ENCODE measurements around the gene NPHP3. TPM values are rescaled to one million over a fixed set of nuclear protein-coding genes. Genes with fewer than 3 reads are reported as not detected.

NPHP3 gene
- total and polyA plus RNA-seq, 2 of the 4 experiments (the other 2 are of a cell fraction) = 19.9 to 21.3 TPM

- dilution Hi-C loops (cut with HindIII; ENCODE audit: low sequenced_read_pairs, unreplicated experiment) (no loop called here), in situ Hi-C loops (cut with MboI; ENCODE audit: low sequenced_read_pairs) (no loop called here), intact Hi-C loops (cut with micrococcal nuclease) (no loop called here)
- H2BK5ac ChIP-seq (ENCODE audit: low read depth, low read length, poor library complexity, severe bottlenecking) = peak overlapping the region; percentile 18
- no peak overlapping the region for H4K91ac ChIP-seq (ENCODE audit: insufficient read depth, low read depth, low read length)
- H3K4me2 ChIP-seq (ENCODE audit: low read depth, low read length) = no peak overlapping the region
- peak overlapping the region; percentile 83; the same call in 1 of the 2 replicates for H4K5ac ChIP-seq (ENCODE audit: low read depth, low read length)
- H3K56ac ChIP-seq (ENCODE audit: extremely low read depth, insufficient read depth, low read length) = no peak overlapping the region
- H3K9ac ChIP-seq (ENCODE audit: low read depth, low read length) = no peak overlapping the region
- no peak overlapping the region for H3K18ac ChIP-seq (ENCODE audit: low read depth, low read length)
- no peak overlapping the region for H2BK20ac ChIP-seq (ENCODE audit: low read depth, low read length)
- no peak overlapping the region for H2BK15ac ChIP-seq (ENCODE audit: low read depth, low read length)
- peaks cover 12% of the 10 kb centered on the region for H3K36me3 ChIP-seq (ENCODE audit: control insufficient read depth, insufficient read depth, low read length)
- H2AK9ac ChIP-seq (replicated peaks; ENCODE audit: low read depth, low read length, poor library complexity) = no peak overlapping the region
- H3K27ac ChIP-seq (ENCODE audit: insufficient read depth, low read length) = peak overlapping the region; percentile 40; the same call in 1 of the 2 replicates
- H4K8ac ChIP-seq (ENCODE audit: low read depth in 2 of 2, low read length in 2 of 2) = 0 out of 4 replicates have a peak overlapping the region, but pooled peaks of 1 of the 2 experiments have one; percentile 30
- 100% methylated on average over 3 of the region's 5 CpGs; no CpG with 5 or more reads in 1 of the 2 experiments for WGBS, 2 experiments (ENCODE audit: extremely low coverage in 2 of 2, insufficient read length in 1 of 2)
- TF ChIP-seq BHLHE40 (IDR thresholded peaks at IDR 0.05; ENCODE audit: low read depth, low read length) = no peak
- no peak for TF ChIP-seq ELK1 (IDR thresholded peaks at IDR 0.05; ENCODE audit: borderline replicate concordance, low read depth, low read length)
- no peak for TF ChIP-seq NFE2L2 (IDR thresholded peaks at IDR 0.05; ENCODE audit: low read depth, low read length)
- no peak for TF ChIP-seq RCOR1 (IDR thresholded peaks at IDR 0.05; ENCODE audit: insufficient replicate concordance, low read length)
- 0 out of 2 replicates have a peak, but pooled peaks have one; percentile 24 for TF ChIP-seq FOS (IDR thresholded peaks at IDR 0.05; ENCODE audit: low read depth, low read length)
- 0 out of 2 replicates have a peak, but pooled peaks cover 5% of the 10 kb centered on the region for H3K9me1 ChIP-seq (ENCODE audit: insufficient read depth, low read length)
- no peaks in the 10 kb centered on the region; the same call in 1 of the 2 replicates for H4K20me1 ChIP-seq (ENCODE audit: insufficient read depth, low read length)
- H3K14ac ChIP-seq (replicated peaks; ENCODE audit: low read depth, low read length) = no peak overlapping the region
- H3K23ac ChIP-seq (ENCODE audit: low read depth, low read length) = no peak overlapping the region
- no peaks in the 10 kb centered on the region for H3K9me3 ChIP-seq (ENCODE audit: control insufficient read depth, insufficient read depth, low read length)
- CTCF ChIA-PET = no interaction called here
- peak; percentile 28 for ATAC-seq (ENCODE audit: low read depth)
- peak; percentile 13 for DNase-seq
- H2AFZ ChIP-seq (replicated peaks; ENCODE audit: low read length, poor library complexity) = no peak overlapping the region
- no peaks in the 10 kb centered on the region for H3K27me3 ChIP-seq (ENCODE audit: control insufficient read depth, insufficient read depth, low read length)
- POLR2A ChIA-PET (ENCODE audit: unreplicated experiment) = no interaction called here
- no peak overlapping the region for H3K4me3 ChIP-seq (ENCODE audit: insufficient read depth, low read depth, low read length)
- BruUV-seq (replicated peaks) = no TSS peak
- H3K79me1 ChIP-seq (ENCODE audit: low read depth in 1 of 2, low read length in 2 of 2) = peaks cover 24 to 28% of the 10 kb centered on the region in 2 experiments
- H3K4me1 ChIP-seq (ENCODE audit: control insufficient read depth, insufficient read depth, low read length) = peaks cover 4% of the 10 kb centered on the region
- no peak overlapping the region for H2AK5ac ChIP-seq (ENCODE audit: low read depth, low read length)
- H2BK120ac ChIP-seq (ENCODE audit: low read depth, low read length) = no peak overlapping the region
- H3K4ac ChIP-seq (ENCODE audit: low read depth, low read length) = no peak overlapping the region
These were observed 52.9 kb downstream of the NPHP3 start for GRCh38 chr3:132669256-132669777.
